Choroid plexus epithelial cell (primary cell): ENCODE measurements around the gene PNMA1.

ENCODE experiments used
- DNase-seq: peaks from one replicate; pipeline ENCODE4 v3.0.0-alpha.2; 2010; ENCODE audit warnings: low read depth
- H3K4me3 ChIP-seq: 2 replicates; pipeline ENCODE4 v1.5.1; 2011; ENCODE audit warnings: low read depth, mild to moderate bottlenecking, control low read depth, low read length, moderate library complexity
- CTCF ChIP-seq: conservative IDR thresholded peaks from 2 replicates; pipeline ENCODE4 v1.5.1; 2011; ENCODE audit warnings: low read depth, mild to moderate bottlenecking, control low read depth, inconsistent platforms, low read length, moderate library complexity

Gene PNMA1

GRCh38 chr14:73724696-73725095 is 10.5 kb upstream of the PNMA1 start:
- DNase-seq: no peak
- no peak for TF ChIP-seq CTCF
- H3K4me3 ChIP-seq: no peak overlapping the region

- peak overlapping the region; percentile 25 for H3K4me3 ChIP-seq
- peak; percentile 99 for DNase-seq
- TF ChIP-seq CTCF: peak; percentile 6
Observed at GRCh38 chr14:73723797-73724661, 9.8 kb upstream of the PNMA1 start.

- peak; percentile 67 for DNase-seq
- peak overlapping the region; percentile 25 for H3K4me3 ChIP-seq
- no peak for TF ChIP-seq CTCF
Observed at GRCh38 chr14:73723406-73723796, 9.2 kb upstream of the PNMA1 start.

- H3K4me3 ChIP-seq: no peak overlapping the region
- DNase-seq: no peak
- no peak for TF ChIP-seq CTCF
Observed at GRCh38 chr14:73722581-73722980, 8.4 kb upstream of the PNMA1 start.

GRCh38 chr14:73721101-73721821 is 7.1 kb upstream of the PNMA1 start:
- no peak overlapping the region for H3K4me3 ChIP-seq
- no peak for TF ChIP-seq CTCF
- no peak for DNase-seq

GRCh38 chr14:73720636-73721035 is 6.5 kb upstream of the PNMA1 start:
- no peak overlapping the region for H3K4me3 ChIP-seq
- no peak for TF ChIP-seq CTCF
- no peak for DNase-seq
